Upper lobe of right lung (tissue), 1 donor: ENCODE results near the gene HPCAL4. TPM values are rescaled to one million over a fixed set of nuclear protein-coding genes. Genes with fewer than 3 reads are reported as not detected.

Experiments used
- ATAC-seq: fragments of 200-7000 bp; cut with Tn5 transposase; one replicate; pipeline ENCODE4 v1.9.1; 2020; ENCODE audit warnings: mild to moderate bottlenecking, moderate library complexity
- DNase-seq: peaks from one replicate; pipeline ENCODE4 v3.0.0-alpha.2; 2020
- H3K27ac ChIP-seq: fragments of 200-600 bp; one replicate; pipeline ENCODE4 v1.8.0; 2022
- H3K27me3 ChIP-seq: fragments of 200-600 bp; one replicate; pipeline ENCODE4 v1.8.0; 2022; ENCODE audit warnings: mild to moderate bottlenecking
- H3K36me3 ChIP-seq: fragments of 200-600 bp; one replicate; pipeline ENCODE4 v1.8.0; 2022
- H3K4me1 ChIP-seq: fragments of 200-600 bp; one replicate; pipeline ENCODE4 v1.8.0; 2022
- H3K4me3 ChIP-seq: fragments of 200-600 bp; one replicate; pipeline ENCODE4 v1.8.0; 2022; ENCODE audit warnings: mild to moderate bottlenecking
- H3K9me3 ChIP-seq: fragments of 200-600 bp; one replicate; pipeline ENCODE4 v1.8.0; 2022
- CTCF ChIP-seq: fragments of 200-600 bp; IDR thresholded peaks from one replicate; pipeline ENCODE4 v1.8.0; 2022; ENCODE audit warnings: antibody characterized with exemption
- intact Hi-C: fragments of 100-400 bp; cut with DNase I; formaldehyde crosslinking; loops from one replicate; pipeline ENCODE4 v1.11.0; 2022
- total RNA-seq: library from RNA; stranded (reverse); fragmentation: NEBNext Ultra II Directional; extraction: Animal tissue kit (Norgen Biotek cat#: 25700); gene quantifications from one replicate; pipeline ENCODE4 v1.2.1, GENCODE V29; 2021
- donor health status: DM: no; HTN: yes; CAD: no; lungs with severe emphysema.

Gene HPCAL4
- total RNA-seq, 1 donor from 2014 or later: 0.09 TPM

- Histone ChIP-seq H3K9me3 (no peaks in the 10 kb centered on the region), H3K36me3 (no peaks in the 10 kb centered on the region), H3K4me1 (no peaks in the 10 kb centered on the region), H3K27ac (no peak overlapping the region), H3K4me3 (no peak overlapping the region), H3K27me3 (no peaks in the 10 kb centered on the region)
- TF ChIP-seq CTCF: no peak
- ATAC-seq (no peak), DNase-seq (no peak)
- intact Hi-C loops: no loop called here
Observed at GRCh38 chr1:39662861-39663260, 28.4 kb downstream of the HPCAL4 start.

- no peak for TF ChIP-seq CTCF
- H3K36me3 ChIP-seq: no peaks in the 10 kb centered on the region
- ATAC-seq (no peak), DNase-seq (no peak)
- no peak overlapping the region for H3K27ac ChIP-seq
- intact Hi-C loops: no loop called here
- H3K4me1 ChIP-seq: no peaks in the 10 kb centered on the region
- H3K27me3 ChIP-seq: no peaks in the 10 kb centered on the region
- no peaks in the 10 kb centered on the region for H3K9me3 ChIP-seq
- no peak overlapping the region for H3K4me3 ChIP-seq
Observed at GRCh38 chr1:39659538-39659937, 31.7 kb downstream of the HPCAL4 start.

- H3K36me3 ChIP-seq: no peaks in the 10 kb centered on the region
- no peak overlapping the region for H3K27ac ChIP-seq
- intact Hi-C loops: no loop called here
- H3K9me3 ChIP-seq: no peaks in the 10 kb centered on the region
- ATAC-seq (no peak), DNase-seq (no peak)
- TF ChIP-seq CTCF: no peak
- H3K27me3 ChIP-seq: no peaks in the 10 kb centered on the region
- no peaks in the 10 kb centered on the region for H3K4me1 ChIP-seq
- H3K4me3 ChIP-seq: no peak overlapping the region
Observed at GRCh38 chr1:39659110-39659509, 32.1 kb downstream of the HPCAL4 start.

GRCh38 chr1:39657923-39658485 lies 33.2 kb downstream of the HPCAL4 start:
- peaks cover 4% of the 10 kb centered on the region for H3K4me1 ChIP-seq
- ATAC-seq (peak; percentile 77), DNase-seq (peak; percentile 82)
- TF ChIP-seq CTCF: peak; percentile 75
- no peak overlapping the region for H3K27ac ChIP-seq
- H3K9me3 ChIP-seq: no peaks in the 10 kb centered on the region
- intact Hi-C loops: no loop called here
- H3K4me3 ChIP-seq: no peak overlapping the region
- no peaks in the 10 kb centered on the region for H3K36me3 ChIP-seq
- H3K27me3 ChIP-seq: no peaks in the 10 kb centered on the region

- Histone ChIP-seq H3K36me3 (no peaks in the 10 kb centered on the region), H3K9me3 (no peaks in the 10 kb centered on the region), H3K4me3 (no peak overlapping the region), H3K27me3 (no peaks in the 10 kb centered on the region), H3K4me1 (peaks cover 4% of the 10 kb centered on the region), H3K27ac (no peak overlapping the region)
- intact Hi-C loops: no loop called here
- TF ChIP-seq CTCF: no peak
- no peak for DNase-seq
- ATAC-seq: no peak
Observed at GRCh38 chr1:39657402-39657801, 33.8 kb downstream of the HPCAL4 start.

GRCh38 chr1:39656391-39656790 lies 34.8 kb downstream of the HPCAL4 start:
- intact Hi-C loops: no loop called here
- TF ChIP-seq CTCF: no peak
- ATAC-seq (no peak), DNase-seq (no peak)
- Histone ChIP-seq H3K27me3 (no peaks in the 10 kb centered on the region), H3K27ac (no peak overlapping the region), H3K4me1 (peaks cover 4% of the 10 kb centered on the region), H3K4me3 (no peak overlapping the region), H3K36me3 (no peaks in the 10 kb centered on the region), H3K9me3 (no peaks in the 10 kb centered on the region)
